GM21737 (cell line): ENCODE measurements around the gene PICALM.

Source experiments
- ATAC-seq: cut with Tn5 transposase; IDR thresholded peaks from one replicate; pipeline ENCODE4 v1.9.1; 2021; ENCODE audit warnings: mild to moderate bottlenecking, moderate library complexity; ENCODE audit not compliant: unreplicated experiment

The PICALM gene

DNA sequence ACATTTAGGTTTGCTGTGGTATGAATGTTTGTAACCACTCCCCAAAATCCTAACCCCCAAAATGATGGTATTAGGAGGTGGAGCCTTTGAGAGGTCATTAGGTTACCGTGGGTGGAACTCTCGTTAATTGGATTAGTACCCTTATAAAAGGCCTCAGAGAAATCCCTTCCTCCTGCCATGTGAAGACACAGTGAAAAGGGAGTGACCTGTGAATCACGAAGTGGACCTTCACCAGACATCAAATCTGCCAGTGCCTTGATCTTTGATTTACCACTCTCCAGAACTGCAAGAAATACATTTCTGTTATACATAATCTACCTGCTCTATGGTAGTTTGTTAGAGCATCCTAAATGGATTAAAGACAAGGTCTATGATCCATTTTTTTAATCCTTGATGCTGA, 12.6 kb upstream of the PICALM start:
- no peak for ATAC-seq

DNA sequence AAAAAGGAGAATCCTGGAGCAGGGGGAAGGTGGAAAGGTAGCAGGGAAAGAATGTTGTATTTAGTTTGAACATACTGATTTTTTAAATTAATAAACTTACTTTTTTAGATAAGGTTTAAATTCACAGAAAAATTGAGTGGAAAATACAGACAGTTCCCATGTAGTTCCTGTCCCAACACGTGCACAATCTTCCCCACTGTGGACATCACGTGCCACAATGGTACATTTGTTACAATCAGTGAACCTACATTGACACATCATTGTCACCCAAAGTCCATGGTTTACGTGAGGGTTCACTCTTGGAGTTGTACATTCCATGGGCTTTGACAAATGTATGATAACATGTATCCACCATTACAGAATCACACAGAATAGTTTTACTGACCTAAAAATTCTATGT, 10.5 kb upstream of the PICALM start:
- no peak for ATAC-seq

DNA sequence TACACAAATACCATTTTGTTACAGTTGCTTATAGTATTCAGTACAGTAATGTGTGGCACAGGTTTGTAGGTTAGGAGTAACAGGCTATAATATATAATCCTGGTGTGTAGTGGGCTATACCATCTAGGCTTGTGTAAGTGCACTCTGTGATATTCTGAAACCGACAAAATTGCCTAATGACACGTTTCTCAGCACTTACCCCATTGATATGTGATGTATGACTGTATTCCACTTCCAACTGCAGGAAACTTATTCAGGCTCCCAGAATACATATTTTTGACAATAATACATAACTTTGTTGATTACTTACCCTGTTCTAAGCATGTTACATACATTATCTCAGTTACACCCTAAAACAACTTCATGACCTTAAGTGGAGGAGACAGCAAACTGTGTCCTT, 5.1 kb upstream of the PICALM start:
- ATAC-seq = no peak

DNA sequence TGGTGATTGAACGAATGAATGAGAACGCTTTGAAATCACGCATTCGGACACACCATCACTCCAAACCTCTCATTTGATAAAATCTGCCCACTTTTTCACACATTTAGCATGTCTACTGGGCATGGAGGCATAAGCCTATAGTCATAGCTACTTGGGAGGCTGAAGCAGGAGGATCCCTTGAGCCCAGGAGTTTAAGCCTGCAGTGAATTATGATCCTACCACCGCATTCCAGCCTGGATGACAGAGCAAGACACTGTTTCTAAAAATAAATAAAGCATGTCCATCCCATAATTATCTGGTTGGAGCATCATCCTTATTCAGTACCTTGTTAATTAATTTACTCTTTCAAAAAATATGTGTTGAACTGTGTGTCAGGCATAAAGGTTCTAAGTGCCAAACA, 3.3 kb upstream of the PICALM start:
- ATAC-seq = no peak

DNA sequence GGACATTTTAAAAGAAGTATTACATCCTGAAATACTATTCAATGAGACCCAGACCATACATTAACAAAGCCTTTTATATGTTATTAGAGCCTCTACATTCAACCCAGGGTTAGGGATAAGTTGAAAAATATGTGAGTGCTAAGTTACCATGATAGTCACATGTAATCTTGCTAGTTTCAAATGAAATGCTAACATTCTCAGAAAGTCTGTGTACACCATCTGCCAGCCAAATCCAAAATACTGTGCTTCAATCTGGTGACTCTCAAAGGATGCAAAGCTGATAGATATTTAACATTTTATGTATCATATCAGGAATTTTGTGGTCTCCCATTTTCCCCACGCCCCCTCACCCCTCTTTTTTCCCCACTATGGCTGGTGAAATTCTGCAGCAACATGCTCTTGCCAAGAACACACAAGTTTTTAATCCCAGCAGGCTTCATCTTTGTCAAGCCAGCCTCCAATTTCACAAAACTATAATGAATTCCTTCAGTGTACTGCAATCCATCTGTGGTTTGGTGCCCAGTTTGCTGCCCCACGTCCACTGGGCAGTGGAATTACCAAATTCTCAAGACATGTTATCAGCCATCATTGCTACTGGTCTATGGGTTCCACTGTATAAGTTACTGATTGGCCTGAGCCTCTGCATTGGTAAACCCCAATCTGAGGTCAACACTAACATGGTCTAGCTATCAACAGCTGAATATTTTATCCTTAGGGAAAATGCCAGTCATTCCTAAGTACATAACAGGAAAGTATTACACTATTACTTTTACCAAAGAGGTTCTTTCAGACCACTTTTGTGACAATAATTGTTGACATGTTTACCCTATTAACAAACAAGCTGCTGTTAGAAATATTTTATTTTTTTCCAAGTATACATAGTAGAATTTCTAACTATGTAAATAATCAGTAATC, 1.5 kb upstream of the PICALM start:
- ATAC-seq = no peak

DNA sequence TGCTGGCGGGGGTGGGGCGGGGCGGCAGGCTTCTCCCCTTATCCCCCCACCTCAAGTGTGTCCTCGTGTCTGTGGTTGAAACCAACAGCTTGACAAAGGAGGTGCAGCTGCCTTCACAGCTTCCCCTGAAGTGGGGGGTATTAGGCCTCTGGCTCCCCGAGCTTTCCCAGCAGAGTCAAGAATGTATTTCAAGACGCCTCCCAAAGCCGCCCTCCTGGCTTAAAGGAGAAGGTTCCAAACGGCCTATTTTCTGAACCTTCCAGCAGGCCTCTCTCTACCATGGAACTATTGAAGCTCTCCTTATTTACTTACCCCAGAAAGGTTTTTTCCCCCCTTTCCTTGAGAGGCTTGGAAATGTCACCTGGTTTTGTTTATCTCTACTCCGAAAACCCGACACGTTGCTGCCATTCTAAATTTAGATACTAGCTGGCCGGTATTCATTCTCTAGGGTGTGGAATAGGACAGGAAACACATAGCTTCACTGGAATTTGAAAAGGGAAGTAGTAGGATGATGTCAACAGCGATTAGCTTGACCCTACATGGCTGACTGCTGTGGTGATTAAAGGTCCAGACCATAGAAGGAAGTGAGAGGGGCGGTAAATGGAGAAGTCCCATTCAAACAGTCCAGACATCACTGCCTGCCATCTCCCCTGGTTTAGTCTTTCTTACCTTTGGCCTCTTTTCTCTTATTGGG, 671 bp upstream of the PICALM start:
- ATAC-seq = peak; percentile 16

DNA sequence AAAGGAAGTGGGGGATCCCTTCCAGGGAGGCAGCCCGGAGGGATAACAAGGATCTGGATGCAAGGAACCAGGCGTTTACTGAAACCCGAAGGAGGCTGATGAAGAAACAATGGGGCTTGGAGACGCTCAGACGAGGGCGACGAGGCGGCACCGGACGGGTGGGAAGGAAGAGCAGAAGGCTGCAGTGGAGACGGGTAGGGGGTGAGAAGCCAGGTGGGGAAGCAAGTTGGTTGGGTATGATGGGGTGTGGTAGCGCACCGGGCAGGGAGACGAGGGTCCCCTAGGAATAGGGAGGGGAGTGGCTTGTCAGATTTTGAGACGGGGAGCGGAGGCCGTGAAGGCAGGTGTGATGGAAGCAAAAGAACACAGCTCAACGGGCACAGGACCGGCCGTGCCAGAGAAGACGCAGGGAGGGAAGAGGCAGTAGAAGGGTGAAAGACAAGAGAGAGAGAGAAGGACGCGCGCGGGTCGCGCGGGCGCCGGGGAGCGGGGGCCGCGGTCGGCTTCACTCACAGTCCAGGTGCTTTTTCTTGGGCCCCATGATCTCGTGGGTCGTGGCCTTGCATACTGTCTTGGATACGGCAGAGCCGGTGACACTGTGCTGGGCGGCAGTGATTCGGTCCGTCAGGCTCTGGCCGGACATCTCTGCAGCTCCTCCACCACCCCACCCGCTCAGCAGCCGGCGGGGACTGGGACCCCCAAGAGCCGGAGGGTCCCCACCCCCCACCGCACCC, 579 bp downstream of the PICALM start:
- peak; percentile 7 for ATAC-seq

DNA sequence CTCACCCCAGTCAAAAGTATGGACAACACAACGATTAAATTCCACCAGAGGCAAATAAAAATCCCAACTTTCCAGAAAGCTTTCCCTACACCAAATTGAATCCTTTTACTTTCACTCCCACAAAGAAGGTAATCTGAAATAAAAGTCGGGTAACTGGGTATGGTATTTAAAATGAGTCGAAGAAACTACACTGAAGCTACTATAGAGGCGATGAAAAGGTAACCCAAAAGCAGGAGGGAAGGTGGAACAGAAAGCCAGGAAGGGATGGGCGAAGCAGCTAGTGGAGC, 1.1 kb downstream of the PICALM start:
- ATAC-seq = no peak

DNA sequence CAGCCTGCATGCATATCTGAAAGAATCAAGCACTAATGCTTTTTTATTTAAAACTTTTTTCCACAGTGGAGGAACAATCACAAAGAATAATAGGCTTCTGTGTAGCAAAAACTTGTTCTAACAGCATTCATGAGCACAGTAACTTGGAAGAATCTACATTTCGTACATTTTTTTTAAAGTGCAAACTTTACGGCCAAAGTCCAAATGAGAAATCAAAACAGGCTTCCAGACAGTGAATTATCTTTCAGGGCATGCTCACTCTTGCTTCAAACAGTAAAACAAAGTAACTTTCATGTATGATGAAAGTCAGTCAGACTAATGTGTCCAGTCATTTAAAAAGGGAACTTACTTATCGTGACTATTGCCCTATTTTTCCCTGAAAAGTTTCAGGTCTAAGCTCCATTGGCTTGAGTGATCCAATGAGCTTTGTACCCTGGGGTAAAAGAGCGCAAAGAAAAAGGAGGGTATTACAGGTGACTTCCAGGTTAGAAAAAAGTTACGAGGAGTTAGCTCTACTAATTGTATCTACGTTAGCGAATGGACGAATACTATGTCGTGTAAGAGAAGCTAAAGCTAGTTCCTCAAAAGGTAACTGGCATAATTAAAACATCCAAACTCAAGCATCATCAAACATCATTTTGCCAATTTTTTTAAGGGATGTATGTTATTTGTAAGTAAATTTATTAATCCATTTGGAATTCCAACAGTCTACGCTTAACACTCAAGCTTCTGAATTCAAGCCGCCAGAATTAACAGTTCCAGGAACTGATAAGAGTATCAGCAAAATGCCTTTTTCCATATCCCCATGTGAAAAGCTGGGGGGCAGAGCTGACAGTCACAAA, 1.7 kb downstream of the PICALM start:
- ATAC-seq = no peak

DNA sequence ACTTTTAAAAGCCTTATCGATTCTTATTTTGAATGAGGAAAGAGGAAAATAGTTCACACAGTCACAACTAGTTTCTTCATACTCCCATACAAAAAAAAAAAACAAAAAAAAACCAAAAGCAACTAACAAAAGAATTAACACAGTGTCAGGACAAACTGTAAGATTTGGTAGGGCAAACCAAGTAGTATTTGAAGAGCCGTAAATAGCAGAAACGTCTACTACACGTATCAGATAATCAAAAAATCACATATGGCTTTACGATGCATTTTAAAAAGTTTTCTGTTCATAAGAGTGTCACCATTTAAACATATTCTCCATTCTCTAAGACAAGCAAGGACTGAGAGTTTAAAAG, 2.3 kb downstream of the PICALM start:
- ATAC-seq = no peak

DNA sequence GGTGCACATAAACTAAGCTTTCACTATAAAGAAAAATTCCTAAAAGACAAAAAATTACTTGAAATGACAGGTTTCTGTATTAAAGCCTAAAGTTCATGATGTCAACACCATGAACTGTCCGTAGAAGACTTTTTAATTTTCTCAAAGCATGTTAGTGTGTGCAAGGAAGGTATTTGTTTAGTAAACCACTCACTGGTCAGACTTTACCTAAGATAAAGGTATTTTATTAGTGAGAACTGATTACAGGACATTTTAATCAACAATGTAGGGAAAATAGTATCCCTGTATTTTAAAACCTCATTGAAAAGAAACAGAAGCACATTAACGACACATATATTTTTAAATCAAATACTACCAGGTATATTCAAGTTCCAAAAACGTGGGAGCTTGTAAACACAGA, 2.9 kb downstream of the PICALM start:
- ATAC-seq = no peak

DNA sequence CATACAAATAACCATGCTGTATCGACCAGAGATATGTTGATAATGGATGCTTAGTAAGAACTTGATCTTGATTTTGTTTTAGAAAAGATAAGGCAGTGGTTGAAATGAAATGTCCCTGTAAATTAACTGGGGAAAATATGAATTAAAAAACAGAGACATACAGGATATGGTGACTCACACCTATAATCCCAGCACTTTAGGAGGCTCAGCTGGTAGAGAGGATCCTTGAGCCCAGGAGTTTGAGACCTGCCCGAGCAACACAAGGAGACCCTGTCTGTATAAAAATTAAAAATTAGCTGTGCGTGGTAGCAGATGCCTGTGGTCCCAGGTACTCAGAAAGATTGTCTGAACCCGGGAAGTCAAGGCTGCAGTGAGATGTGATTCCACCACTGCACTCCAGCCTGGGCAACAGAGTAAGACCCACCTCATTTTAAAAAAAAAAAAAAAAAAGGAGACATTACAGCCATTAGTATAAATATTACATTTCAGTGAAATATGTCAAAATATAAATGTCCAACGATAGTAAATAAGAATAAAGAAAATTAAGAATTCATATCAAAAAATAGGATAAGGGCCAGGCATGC, 4.6 kb downstream of the PICALM start:
- no peak for ATAC-seq

DNA sequence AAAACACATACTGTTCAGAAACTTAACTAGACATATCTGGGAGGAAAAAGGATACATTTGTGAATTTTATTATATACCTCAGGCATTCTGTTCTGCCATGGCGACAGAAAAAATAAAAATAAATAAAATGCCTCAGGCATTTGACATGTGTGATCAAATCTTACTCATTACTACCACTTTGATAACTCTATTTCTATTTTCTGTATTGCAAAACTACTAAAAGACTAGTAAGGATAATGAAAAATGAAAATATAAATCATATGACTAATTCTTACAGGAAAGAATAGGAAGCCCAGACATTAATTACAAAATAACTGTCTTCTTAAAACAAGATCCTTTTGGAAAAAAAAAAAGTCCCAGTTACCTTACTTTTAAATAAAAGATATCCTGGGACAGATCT, 5.3 kb downstream of the PICALM start:
- ATAC-seq = no peak

DNA sequence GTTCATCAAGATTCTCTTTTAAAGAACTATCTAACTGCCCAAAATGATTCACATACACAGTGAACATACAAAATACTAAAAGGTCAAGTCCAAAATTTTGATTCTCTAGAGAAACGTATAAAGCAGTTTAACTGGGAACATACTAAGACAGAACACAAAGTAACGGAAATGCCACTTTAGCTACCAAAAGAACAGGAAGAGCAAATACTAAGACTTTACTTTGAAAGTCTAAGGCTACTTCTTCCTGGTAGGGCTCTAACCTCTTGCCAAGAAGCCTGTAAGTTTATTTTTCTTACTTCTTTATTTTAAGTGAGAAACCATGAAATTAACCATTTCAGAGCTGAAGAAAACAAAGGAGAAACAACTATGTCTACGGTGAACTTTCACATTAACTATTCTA, 6.2 kb downstream of the PICALM start:
- no peak for ATAC-seq

DNA sequence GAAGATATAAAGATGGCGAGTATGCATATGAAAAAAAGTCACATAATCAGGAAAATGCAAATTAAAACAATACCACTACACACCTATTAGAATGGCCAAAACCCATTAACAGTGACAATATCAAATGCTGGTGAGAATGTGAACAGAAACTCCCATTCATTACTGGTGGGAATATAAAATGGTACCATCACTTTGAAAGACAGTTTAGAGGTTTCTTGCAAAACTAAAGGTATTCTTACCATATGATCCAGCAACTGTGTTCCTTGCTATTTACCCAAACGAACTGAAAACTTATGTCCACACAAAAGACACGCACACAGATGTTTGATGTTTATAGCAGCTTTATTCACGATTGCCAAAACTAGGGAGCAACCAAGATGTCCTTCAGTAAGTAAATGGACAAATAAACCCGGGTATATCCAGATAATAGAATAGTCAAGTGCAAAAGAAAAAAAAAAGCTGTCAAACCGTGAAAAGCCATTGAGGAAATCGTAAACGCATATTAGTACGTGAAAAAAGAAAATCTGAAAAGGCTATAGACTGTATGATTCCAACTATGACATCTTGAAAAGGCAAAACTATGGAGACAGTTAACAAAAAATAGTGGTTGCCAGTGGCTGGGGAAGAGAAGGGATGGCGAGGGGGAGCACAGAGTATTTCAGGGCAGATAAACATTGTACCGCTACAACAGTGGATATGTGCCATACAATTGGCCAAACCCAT, 7.2 kb downstream of the PICALM start:
- no peak for ATAC-seq

DNA sequence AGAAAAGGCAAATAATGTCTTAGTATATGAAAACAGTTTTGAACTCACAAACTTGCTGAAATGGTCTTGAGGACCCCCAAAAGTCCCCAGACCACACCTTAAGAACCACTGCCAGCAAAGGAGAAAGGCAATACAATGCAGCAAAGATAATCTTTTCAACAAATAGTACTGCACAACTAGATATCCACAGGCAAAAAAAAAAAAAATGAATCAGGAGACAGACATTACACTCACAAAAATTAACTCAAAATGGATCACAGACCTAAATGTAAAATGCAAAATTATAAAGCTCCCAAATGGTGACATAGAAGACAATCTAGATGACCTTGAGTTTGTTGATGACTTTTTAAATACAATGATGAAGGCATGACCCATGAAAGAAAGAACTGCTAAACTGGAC, 8.3 kb downstream of the PICALM start:
- ATAC-seq = no peak

DNA sequence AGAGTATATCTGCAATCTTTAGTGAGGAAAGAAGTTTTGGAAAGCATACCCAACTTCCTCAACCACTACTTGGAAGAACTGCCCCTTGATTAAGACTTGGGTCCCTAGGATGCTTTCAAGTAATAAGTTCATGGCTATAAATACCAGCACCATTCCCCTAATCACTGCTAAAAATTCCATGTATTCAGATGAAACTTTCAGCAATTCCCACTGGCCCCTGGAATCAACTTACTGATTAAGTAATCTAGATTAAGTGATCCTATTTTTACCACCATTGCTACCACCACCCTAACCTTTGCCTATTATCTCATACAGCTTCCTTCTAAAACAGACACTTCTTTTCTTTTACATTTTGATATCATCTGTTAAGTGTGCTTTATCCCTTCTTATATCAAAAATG, 10.5 kb downstream of the PICALM start:
- ATAC-seq = no peak

DNA sequence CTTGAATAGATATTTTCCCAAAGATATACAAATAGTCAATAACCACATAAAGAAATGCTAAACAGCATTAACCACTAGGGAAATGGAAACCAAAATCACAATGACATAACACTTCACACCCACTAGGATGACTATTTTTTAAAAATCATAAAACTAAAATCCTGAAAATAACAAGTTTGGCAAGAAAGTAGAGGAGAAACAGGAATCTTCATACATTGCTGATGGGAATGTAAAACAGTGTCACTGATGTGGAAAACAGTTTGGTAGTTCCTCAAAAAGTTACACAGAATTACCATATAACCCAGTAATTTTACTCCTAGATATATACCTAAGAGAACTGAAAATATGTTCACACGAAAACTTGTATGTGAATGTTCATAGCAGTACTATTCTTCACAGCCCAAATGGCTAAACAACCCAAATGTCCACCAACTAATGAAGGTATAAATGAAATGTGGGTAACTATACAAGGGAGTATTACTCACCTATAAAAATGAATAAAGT, 12.5 kb downstream of the PICALM start:
- no peak for ATAC-seq

DNA sequence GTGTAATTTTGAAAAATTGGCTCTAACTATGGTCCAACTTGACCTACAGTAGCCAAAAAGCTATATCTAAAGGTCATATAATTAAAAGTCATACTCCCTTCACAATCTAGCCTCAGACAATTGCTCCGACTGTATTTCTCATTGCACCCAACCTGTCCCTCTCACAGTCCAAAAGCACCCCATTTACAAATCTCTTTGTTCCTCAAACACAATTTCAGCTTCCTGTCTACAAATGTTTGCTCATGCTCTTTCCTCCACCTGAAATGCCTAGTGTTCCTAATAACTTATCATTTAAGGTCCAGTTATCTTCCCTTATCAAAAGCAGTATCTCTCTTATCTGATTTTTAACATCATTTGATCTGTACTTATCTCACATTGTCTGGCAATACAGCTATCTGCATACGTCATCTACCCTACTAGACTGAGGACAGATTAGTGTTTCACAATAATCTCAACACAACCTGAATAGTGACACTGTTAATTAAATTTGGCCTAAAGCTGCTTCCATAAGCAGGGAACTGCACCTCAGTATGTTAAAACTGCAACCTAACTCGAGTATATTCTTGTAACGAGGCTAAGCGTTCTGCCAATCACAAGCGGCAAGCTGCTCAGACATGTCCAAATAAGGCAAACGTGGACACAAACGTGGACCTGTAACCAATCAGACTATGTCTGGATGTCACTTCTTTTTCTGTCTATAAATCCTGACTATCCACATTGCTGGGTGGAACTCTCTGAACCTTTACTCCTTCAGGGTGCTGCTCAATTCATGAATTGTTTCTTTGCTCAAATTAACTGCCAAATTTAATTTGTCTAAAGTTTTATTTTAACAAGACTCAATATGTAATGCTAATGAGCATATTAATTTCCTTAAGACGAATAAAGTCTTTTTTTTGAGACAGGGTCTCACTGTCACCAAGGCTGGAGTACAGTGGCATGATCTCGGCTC, 15.9 kb downstream of the PICALM start:
- ATAC-seq = no peak
